Anterior cingulate cortex (tissue), 58 donors: Measurements from ENCODE around the gene PRF1.

Source experiments
- DNase-seq, 58 donors: peaks; one replicate each; lab custom pipeline; 2025; lab: John Stamatoyannopoulos, UW

The PRF1 gene

DNA sequence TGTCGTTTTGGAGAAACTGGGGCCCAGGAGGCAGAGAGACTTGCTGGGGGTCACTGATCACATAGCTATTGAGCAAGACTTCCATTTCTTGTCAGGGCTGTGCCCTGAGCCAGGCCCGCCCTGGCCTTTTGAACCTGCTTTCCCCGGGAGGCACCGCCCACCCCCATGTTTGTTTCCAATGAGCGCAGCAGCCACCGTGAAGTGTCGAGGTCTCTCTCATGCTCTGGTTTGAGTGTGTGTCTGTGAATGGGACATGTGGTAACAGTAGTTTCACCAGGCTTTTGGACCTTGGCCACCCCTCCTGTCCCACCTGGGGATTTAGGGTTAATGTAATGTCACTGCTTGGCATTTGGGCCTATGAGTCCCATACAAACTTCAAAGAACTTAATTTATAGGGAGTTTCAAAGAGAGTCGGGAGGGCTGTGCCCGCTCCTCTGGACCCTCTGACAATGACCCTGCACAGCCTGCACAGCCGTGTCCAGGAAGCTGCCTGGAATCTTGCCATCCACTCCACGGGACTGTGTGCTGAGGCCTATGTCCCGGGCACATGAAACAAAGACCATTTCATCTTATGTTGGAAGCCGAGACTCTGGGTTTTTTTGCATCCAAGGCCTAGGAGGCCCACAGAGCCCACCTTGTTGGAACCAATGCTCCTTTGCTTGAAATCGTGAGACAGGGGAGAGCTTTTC lies 6.3 kb downstream of the PRF1 start:
- peak in 34 of 58 donors; percentile 10 to 80 (median 46) for DNase-seq

DNA sequence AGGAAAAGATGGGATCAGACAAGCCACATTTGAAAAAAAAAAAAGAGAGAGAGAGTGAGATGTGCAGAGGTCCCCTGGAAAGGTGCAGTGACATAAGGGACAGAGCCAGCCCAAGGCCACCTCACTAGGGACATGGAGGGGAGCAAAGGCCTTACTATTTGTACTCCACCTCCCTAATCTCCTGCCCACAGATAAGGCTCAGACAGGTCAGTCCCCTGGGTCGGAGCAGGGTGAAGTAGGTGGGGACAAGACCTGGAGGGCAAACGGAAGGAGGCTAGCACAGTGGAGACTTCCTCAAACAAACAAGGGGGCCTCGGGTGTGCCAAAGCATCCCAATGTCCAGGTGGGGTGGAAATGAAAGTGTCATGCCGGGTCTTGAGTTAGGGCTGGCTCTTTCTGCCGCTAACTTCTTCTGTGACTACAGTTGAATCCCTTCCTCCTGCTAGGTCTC lies 7.0 kb downstream of the PRF1 start:
- no peak for DNase-seq

DNA sequence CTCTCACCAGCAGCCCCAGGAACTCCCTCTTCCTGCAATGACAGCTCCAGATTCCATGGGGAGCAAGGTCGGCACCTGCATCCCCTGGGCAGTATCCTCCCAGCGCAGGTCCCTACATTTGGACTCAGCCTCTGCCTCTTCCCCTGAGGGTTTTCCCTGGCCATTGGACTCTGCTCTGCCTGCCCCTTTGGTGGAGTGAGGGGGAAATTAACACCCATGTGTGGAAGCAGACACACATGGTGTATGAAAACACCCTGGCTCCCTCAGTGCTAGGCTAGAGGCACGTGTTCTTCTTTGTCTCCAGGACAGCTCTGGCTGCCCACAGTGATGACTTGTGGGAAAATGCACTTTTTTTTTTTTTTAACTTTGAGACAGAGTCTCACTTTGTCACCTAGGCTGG lies 8.4 kb downstream of the PRF1 start:
- DNase-seq: no peak

DNA sequence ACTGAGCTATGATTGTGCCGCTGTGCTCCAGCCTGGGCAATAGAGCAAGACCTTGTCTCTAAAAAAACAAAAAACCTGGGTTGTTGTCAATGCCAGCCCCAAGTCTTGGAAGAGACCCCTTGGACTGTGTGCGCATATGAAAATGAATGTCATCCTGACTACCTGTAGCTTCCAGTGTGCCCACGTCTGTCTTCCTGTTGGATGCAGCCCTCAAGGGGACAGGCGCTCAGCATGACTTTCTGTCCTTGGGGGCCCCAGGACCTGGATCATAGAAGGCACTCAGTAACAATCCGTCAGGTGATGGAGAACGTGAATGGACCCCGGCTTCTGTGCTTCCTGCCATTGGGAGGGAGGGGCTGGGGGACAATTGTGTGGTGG lies 9.0 kb downstream of the PRF1 start:
- DNase-seq: no peak

GRCh38 chr10:70592746-70593512 lies 9.6 kb downstream of the PRF1 start:
- no peak for DNase-seq

DNA sequence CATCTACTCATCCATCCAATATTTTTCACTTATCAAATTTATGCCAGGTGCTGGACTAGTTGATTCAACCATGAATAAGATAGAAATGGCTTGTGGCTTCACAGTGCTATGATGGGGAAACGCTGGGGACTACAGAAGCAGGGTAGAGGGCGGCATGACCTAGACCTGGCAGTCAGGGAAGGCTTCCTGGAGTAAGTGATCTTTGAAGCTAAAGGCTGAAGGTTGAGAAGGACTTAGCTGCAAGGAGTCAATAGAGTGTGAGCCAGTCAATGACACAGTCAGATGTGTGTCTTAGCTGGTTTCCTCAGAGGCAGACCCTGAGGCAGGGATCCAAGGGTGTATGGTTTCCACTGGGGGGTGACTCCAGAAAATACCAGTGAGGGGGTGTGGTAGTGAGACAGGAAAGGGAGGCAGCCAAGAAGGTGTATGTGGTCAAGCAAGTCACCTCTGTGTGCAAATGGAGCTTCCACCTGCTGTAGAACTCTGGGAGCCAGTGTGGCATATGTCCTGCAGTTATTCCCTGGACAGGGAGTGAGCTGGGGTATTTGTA lies 10.3 kb downstream of the PRF1 start:
- DNase-seq: no peak

GRCh38 chr10:70590655-70591416 lies 11.7 kb downstream of the PRF1 start:
- no peak for DNase-seq

DNA sequence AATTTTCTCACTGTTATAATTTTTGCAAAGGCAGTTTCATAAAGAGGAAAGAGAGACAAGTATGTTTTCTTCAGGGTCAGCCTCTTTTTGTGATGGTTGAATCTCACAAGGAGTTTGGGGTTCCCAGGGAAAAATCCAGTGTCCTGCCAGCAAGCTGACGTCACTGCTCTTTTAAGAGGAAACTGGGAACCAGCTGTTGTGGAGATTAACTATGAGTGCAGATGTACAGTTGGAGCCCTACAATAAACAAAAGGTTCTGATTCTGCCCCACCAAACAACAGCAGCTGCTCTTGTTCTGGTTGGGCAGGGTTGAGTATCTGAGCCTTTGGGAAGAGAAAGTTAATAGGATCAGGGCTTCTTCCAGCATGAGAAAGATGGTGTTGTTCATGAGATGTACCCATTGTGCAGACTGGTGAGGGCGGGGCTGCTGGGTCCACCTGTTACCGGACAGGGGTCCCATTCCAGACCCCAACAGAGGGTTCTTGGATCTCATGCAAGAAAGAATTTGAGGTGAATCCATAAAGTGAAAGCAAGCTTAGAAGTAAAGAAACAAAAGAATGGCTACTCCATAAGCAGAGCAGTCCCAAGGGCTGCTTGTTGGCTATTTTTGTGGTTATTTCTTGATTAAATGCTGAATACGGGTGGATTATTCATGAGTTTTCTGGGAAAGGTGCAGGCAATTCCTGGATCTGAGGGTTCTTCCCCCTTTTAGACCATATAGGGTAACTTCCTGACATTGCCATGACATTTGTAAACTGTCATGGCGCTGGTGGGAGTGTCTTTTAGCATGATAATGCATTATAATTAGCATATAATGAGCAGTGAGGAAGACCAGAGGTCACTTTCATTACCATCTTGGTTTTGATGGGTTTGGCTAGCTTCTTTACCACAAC lies 12.5 kb downstream of the PRF1 start:
- DNase-seq: peak in 4 of 58 donors; percentile 19 to 43 (median 30)

DNA sequence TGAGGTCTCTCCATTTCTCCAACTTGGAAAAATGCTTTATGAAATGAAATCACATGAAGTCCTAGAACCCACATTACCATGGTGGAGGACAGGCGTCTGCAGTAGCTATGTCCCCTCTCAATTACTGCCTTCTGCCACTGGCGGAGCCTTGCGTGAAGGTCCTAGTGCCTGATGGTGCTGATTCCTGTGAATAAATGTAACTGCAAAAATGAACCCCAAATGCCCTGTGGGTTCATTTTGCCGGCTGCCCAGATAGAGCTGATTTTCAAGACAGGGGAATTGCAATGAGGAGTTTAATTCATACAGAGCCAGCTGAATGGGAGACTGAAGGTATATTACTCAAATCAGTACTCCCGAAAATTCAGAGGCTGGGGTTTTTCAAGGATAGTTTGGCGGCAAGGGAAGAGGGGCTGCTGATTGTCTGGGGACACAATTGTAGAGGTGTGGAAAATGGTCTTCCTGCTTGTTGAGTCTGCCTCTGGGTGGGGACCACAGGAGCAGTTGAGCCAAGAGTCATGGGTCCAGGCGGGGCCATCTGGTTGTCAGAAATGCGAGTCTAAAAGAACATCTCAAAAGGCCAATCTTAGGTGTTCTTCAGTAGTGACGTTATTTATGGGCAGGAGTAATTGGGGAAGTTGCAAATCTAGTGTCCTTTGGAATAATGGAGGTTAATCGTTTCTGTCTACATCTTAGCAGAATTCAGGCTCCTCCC lies 13.5 kb downstream of the PRF1 start:
- no peak for DNase-seq

DNA sequence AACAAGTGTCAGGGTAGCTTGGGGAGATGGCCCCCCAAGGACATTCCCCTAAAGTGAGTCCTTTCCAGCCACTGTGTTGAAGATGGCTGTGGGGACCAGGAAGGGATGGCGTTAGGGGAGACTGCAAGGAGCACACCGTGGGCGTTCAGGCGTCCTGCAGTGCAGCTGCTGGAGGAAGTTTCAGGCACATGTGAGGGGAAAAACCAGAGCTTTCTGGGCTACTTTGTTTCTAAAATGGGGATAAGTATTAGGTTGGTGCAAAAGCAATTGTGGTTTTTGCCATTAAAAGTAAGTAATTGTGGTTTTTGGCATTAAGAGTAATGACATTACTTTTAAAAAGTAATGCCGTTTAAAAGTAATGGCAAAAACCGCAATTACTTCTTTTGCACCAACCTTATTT lies 14.3 kb downstream of the PRF1 start:
- no peak for DNase-seq

DNA sequence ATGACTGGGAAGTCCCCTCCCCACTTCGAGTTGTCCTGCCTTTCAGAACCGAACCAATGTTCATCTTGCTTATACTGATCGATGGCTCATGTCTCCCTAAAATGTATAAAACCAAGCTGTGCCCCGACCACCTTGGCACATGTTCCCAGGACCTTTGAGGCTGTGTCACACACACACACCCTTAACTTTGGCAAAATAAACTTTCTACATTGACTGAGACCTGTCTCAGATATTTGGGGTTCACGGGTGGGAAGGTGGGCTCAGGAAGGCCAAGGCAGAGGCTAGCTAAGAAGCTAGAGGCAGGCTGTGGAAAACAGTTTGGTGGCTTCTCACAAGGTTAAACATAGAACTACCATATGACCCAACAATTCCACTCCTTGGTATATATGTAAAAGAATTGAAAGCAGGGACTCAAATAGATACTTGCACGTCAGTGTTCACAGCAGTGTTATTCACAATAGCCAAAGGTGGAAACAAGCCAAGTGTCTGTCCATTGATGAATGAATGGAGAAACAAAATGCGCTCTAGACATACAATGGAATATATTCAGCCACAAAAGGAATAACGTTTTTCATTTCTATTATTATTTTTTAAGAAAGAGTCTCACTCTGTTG lies 15.4 kb downstream of the PRF1 start:
- DNase-seq: peak in 6 of 58 donors; percentile 9 to 67 (median 18)

DNA sequence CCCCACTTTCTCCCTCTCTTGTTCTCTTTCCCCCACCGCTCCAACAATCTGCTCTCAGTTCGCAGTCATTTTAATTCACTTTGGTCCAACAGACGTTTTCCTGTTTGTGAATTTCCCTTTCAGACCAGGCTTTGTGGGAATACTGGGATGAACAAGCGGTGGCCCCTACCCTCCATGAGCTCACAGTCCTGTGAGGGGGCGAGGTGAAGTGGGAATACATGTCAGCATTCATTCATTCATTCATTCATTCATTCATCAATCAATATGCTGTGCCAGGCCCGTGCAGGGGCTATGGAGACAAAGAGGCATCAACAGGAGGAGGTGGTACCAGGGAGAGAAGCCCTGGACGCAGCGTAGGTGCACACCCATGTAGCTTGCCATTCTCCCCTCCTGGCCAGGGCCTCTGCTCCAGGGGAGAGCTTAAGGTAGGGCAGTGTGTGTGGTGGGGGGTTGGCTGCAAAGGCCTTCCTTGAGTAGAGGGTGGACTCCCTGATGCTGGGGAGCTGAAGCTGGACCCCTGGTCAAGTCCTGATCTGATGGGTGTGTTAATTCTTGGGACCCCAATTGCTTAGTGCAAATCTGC lies 16.1 kb downstream of the PRF1 start:
- no peak for DNase-seq

DNA sequence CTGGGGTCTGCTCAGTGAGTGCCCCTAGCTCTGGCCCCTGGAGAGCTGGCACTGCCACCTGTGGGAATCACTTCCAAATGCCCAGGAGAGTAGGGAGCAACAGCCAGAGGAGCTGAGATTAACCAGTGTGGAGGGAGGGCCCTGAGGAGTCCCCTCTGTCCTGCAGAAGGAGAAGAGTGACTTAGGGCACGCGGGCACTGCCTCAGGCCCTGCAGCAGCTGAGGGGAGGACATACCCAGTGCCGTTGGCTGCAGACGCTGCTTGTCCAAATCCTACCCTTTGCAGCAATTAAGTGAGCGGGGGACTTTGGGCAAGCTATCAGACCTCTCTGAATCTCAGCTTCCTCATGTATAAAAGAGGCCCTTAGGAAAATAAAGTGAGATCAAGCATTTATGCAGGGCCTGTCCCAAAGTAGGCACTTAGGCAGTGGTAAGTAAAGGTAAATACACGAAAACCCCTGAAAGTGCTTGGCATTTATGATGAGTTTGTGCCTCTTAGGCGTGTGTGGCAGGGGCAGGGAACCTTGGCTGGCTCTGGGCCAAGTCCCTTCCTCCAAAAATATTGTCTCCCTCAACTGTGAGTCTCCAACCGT lies 16.9 kb downstream of the PRF1 start:
- no peak for DNase-seq

DNA sequence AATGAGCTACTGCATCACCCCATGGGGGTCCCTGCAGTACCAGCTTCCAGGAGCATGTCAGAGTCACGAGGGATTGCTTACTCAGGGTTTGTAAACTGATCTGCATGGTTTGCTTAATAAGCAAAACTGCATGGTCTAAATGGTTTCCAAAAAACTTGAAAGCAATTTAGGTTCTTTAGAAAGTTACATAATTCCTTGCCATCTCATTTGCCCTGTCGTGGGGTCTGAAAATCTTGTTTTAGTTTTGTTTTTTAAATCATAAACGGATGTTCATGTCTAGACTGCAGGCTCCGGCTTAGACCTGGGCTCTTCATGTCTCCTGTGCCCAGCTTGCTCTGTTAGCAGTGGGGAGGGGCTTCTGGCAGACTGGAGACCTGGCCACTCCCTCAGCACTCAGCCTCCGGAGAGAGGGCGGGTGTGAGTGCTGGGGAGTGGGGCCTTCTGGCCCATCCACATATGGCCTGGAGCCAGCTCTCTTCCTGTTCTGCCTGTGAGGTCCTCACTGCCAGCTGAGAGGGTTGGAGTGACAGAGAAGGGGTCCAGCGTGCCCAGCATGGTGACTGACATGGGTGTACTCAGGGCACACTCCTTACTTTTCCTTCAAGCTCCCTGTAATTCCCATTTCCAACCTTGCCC lies 17.5 kb downstream of the PRF1 start:
- DNase-seq: no peak

GRCh38 chr10:70584366-70584765 lies 18.2 kb downstream of the PRF1 start:
- no peak for DNase-seq

GRCh38 chr10:70583669-70584037 lies 18.9 kb downstream of the PRF1 start:
- no peak for DNase-seq

- DNase-seq: no peak
These were observed 19.5 kb downstream of the PRF1 start for GRCh38 chr10:70582793-70583668.
